ENCODE data around the gene ZNF587B. TPM values are rescaled to one million over a fixed set of nuclear protein-coding genes. Genes with fewer than 3 reads are reported as not detected.
"Not testable (repeated sequence)": the region's sequence is repeated elsewhere in the genome, so short reads cannot be mapped to it uniquely, and the experiment has no call there.

The ZNF587B gene
- total RNA-seq, 1 donor from 2014 or later, result 6.9 TPM

- peaks cover 2% of the 10 kb centered on the region for H3K36me3 Mint-ChIP-seq (ENCODE audit: low read depth)
- peaks cover 45% of the 10 kb centered on the region for H3K4me1 Mint-ChIP-seq (ENCODE audit: low read depth)
- no peak for DNase-seq (ENCODE audit: low spot score)
- no peak overlapping the region for H3K27ac Mint-ChIP-seq (ENCODE audit: unreplicated experiment)
- no peak for TF ChIP-seq CTCF (IDR thresholded peaks at IDR 0.05)
- H3K27me3 Mint-ChIP-seq (ENCODE audit: low read depth), result no peaks in the 10 kb centered on the region
- H3K4me3 Mint-ChIP-seq (ENCODE audit: unreplicated experiment), result no peak overlapping the region
- no peaks in the 10 kb centered on the region for H3K9me3 Mint-ChIP-seq (ENCODE audit: low read depth)
Measured at GRCh38 chr19:57800696-57801095, 29.4 kb upstream of the ZNF587B start.

GRCh38 chr19:57802269-57802668 is 27.8 kb upstream of the ZNF587B start:
- Mint-ChIP-seq H3K4me3 (ENCODE audit: unreplicated experiment) (no peak overlapping the region), H3K27me3 (ENCODE audit: low read depth) (no peaks in the 10 kb centered on the region), H3K36me3 (ENCODE audit: low read depth) (peaks cover 2% of the 10 kb centered on the region), H3K4me1 (ENCODE audit: low read depth) (peaks cover 52% of the 10 kb centered on the region), H3K9me3 (ENCODE audit: low read depth) (no peaks in the 10 kb centered on the region), H3K27ac (ENCODE audit: unreplicated experiment) (peak overlapping the region; percentile 14)
- TF ChIP-seq CTCF (IDR thresholded peaks at IDR 0.05), result no peak
- DNase-seq (ENCODE audit: low spot score), result no peak

GRCh38 chr19:57803265-57803593 is 26.9 kb upstream of the ZNF587B start:
- H3K36me3 Mint-ChIP-seq (ENCODE audit: low read depth), result peaks cover 2% of the 10 kb centered on the region
- peak overlapping the region; percentile 97 for H3K27ac Mint-ChIP-seq (ENCODE audit: unreplicated experiment)
- peaks cover 58% of the 10 kb centered on the region for H3K4me1 Mint-ChIP-seq (ENCODE audit: low read depth)
- no peaks in the 10 kb centered on the region for H3K9me3 Mint-ChIP-seq (ENCODE audit: low read depth)
- H3K27me3 Mint-ChIP-seq (ENCODE audit: low read depth), result no peaks in the 10 kb centered on the region
- no peak for DNase-seq (ENCODE audit: low spot score)
- peak overlapping the region; percentile 77 for H3K4me3 Mint-ChIP-seq (ENCODE audit: unreplicated experiment)
- TF ChIP-seq CTCF (IDR thresholded peaks at IDR 0.05), result no peak

GRCh38 chr19:57803594-57804325 is 26.3 kb upstream of the ZNF587B start:
- Mint-ChIP-seq H3K9me3 (ENCODE audit: low read depth) (no peaks in the 10 kb centered on the region), H3K36me3 (ENCODE audit: low read depth) (peaks cover 6% of the 10 kb centered on the region), H3K27me3 (ENCODE audit: low read depth) (no peaks in the 10 kb centered on the region), H3K4me1 (ENCODE audit: low read depth) (peaks cover 58% of the 10 kb centered on the region), H3K4me3 (ENCODE audit: unreplicated experiment) (peak overlapping the region; percentile 77), H3K27ac (ENCODE audit: unreplicated experiment) (peak overlapping the region; percentile 97)
- peak; percentile 16 for TF ChIP-seq CTCF (IDR thresholded peaks at IDR 0.05)
- DNase-seq (ENCODE audit: low spot score), result no peak

GRCh38 chr19:57807541-57807940 is 22.6 kb upstream of the ZNF587B start:
- TF ChIP-seq CTCF (IDR thresholded peaks at IDR 0.05), result no peak
- no peak for DNase-seq (ENCODE audit: low spot score)
- peak overlapping the region; percentile 33 for H3K27ac Mint-ChIP-seq (ENCODE audit: unreplicated experiment)
- peaks cover 15% of the 10 kb centered on the region for H3K36me3 Mint-ChIP-seq (ENCODE audit: low read depth)
- no peaks in the 10 kb centered on the region for H3K27me3 Mint-ChIP-seq (ENCODE audit: low read depth)
- no peaks in the 10 kb centered on the region for H3K9me3 Mint-ChIP-seq (ENCODE audit: low read depth)
- H3K4me1 Mint-ChIP-seq (ENCODE audit: low read depth), result peaks cover 46% of the 10 kb centered on the region
- no peak overlapping the region for H3K4me3 Mint-ChIP-seq (ENCODE audit: unreplicated experiment)

- H3K27ac Mint-ChIP-seq (ENCODE audit: unreplicated experiment), result not testable (repeated sequence)
- H3K4me1 Mint-ChIP-seq (ENCODE audit: low read depth), result peaks cover 43% of the 10 kb centered on the region
- H3K36me3 Mint-ChIP-seq (ENCODE audit: low read depth), result peaks cover 15% of the 10 kb centered on the region
Measured at GRCh38 chr19:57810410-57811295, 19.4 kb upstream of the ZNF587B start.

More at GRCh38 chr19:57810410-57811295, 19.4 kb upstream of the ZNF587B start:
- not testable (repeated sequence) for DNase-seq (ENCODE audit: low spot score); H3K27me3 Mint-ChIP-seq (ENCODE audit: low read depth); H3K9me3 Mint-ChIP-seq (ENCODE audit: low read depth); H3K4me3 Mint-ChIP-seq (ENCODE audit: unreplicated experiment)
